GM19099 (cell line): ENCODE data around the gene ATP9B.

Experiments
- POLR2A ChIP-seq: IDR thresholded peaks from 3 replicates; pipeline ENCODE4 v1.6.1; 2011; ENCODE audit warnings: low read depth; ENCODE audit not compliant: insufficient read length; ENCODE audit errors: extremely low read depth

ATP9B gene

DNA sequence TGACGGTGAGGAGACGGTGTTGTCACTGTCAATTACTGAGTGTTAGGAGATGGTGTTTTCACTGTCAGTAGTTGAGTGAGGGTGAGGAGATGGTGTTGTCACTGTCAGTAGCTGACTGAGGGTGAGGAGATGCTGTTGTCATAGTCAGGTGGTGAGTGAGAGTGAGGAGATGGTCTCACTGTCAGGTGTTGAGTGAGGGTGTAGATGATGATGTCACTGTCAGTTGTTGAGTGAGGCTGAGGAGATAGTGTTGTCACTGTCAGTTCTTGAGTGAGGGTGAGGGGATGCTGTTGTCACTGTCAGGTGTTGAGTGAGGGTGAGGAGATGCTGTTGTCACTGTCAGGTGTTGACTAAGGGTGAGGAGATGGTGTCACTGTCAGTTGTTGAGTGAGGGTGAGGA lies 3.4 kb upstream of the ATP9B start:
- TF ChIP-seq POLR2A: no peak

DNA sequence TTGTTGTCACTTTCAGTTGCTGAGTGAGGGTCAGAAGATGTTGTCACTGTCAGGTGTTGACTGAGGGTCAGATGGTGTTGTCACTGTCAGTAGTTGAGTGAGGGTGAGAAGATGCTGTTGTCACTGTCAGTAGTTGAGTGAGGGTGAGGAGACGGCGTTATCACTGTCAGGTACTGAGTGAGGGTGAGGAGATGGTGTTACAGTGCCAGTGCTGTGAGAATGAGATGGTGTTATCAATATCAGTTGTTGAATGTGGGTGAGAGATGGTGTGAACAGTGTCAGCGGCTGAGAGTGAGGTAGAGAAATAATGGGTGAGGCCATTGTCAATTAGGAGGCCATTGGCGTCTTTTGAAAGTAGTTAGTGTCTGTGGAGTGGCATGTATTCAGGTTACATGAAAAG lies 1.6 kb upstream of the ATP9B start:
- no peak for TF ChIP-seq POLR2A

DNA sequence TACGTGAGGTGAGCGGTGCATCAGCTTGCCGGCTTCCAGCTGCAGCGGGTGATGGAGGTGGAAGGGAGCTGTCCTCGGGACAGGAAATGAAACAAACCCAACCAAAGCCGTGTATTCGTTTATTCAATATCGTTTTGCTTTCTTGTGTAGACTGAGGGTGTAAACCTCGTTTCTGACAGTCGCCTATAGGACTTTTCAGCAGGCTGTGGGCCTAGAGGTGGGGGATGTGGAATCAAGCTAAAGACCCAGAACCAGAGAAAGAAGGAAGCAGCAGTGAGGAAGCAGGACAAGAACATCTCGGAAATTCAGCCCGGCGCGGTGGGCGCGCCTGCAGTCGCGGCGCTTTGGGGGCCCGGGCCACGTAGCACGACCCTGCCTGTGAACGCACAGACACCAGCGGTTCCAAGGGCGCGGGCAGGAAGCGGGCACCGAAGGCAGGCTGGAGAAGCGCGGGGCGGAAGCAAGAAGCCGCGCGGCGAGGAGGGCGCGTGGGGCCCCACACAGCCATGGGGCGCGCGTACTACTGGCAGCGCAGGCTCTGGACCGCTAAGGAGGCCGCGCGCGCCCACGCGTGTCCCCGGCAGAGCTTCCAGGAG lies 755 bp upstream of the ATP9B start:
- TF ChIP-seq POLR2A: no peak

DNA sequence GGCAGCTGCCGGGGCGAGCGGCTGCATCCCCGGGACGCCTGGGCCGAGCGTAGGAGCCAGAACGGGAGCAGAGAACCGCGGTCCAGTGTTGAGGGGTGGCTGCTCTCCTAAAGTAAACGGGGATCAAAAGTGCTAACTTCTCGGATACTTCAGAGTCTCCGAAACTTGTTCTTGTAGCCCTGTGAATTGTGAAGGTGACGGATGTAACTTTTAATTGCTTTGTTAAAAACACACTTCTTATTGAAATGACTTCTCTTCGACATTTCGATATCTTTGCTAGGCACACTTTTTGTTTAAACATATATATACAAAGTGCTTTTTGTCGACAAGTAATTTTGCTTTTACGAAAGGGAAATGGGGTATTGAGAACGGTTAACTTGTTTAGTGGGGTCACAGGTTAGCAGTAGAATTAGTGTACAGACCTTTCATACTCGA lies 540 bp downstream of the ATP9B start:
- no peak for TF ChIP-seq POLR2A

DNA sequence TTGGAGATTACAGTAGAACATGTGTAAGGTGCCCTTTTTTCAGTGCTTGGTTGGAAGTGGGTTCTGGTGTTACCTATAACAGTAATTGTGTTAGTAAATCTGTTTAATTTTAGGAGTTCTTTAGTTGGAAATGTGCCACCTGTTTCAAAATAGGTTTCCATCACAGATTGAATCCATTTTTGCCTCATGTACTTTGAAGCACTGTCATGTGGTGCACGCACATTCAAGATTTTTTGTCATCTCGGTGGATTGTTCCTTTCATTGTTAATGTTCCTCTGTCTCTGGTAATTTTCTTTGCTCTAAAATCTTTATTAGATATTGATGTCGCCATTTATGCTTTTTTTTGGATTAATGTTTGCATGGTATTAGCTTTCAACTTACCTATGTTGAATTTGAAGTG lies 1.3 kb downstream of the ATP9B start:
- TF ChIP-seq POLR2A: no peak

DNA sequence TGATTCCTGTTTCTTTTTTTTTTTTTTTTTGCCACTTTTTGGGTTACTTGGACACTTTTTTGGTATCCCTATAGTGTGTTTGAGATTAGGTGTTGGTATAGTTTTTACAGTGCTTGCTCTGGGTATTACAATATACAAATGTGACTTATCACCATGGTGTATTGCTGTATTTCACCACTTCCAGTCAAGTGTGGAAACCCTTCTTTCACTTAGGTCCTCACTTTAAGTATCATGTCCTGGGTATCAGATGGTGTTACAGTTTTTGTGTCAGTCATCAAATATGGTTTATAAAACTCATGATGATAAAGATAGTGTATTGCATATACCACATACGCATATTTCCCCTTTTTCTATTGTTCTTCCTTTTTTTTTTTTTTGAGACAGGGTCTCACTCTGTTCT lies 1.8 kb downstream of the ATP9B start:
- no peak for TF ChIP-seq POLR2A

DNA sequence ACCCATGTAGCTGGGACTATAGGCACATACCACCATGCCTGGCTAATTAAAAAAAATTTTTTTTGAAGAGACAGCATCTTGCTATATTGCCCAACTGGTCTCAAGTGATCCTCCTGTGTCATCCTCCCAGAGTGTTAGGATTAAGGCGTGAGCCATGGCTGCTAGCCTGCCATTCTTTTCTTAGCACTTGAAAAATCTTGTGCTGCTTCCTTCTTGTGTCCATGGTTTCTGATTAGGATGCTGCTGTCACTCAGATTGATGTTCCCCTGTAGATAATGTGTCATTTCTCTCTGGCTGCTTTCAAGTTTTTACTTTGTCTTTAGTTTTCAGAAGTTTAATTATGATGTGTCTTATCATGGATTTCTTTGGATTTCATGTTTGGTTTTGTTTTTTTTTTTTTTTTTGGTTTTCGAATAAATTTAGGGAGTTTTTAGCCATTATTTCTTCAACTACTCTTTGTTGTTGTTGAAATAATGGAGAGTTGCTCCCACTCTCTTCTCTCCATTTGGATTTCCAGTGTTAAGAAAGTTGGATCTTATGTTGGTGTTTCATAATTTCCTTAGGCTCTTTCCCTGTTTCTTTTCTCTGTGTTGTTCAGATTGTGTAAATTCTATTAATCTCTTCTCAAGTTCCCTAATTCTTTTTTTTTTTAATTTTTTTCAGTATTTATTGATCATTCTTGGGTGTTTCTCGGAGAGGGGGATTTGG lies 2.5 kb downstream of the ATP9B start:
- no peak for TF ChIP-seq POLR2A

DNA sequence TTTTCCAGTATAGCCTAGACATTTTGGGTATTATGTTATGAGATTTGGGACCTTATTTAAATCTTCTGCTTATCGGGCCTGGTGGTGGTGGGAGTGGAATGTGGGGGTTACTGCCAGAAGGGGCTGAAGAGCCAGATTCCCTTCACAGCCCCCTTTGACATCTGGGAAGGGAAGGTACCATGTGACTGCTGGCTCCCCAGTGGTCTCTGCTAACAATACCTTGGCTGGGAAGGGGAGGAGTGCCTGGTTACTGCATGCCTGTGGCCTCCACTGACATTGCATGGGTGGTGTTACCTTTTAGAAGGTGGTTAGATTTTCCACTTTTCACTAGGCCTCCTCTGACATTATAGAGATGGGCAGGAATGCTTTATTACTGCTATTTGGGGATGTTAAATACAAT lies 8.0 kb downstream of the ATP9B start:
- TF ChIP-seq POLR2A: no peak

DNA sequence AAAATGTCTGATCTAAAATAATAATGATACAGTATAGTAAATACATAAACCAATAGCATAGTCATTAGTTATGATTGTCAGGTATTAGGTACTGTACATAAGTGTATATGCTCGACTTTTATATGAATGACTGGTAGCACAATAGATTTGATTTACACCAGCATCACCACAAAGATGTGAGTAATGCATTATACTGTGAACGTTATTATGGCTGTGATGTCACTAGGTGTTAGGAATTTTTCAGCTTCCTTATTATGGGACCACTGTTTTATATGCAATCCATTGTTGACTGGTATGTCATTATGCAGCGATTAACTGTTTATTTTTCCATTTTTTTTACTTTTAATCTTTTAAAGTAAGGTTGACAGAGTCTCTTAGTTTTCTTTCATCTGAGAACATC lies 23.7 kb downstream of the ATP9B start:
- no peak for TF ChIP-seq POLR2A

DNA sequence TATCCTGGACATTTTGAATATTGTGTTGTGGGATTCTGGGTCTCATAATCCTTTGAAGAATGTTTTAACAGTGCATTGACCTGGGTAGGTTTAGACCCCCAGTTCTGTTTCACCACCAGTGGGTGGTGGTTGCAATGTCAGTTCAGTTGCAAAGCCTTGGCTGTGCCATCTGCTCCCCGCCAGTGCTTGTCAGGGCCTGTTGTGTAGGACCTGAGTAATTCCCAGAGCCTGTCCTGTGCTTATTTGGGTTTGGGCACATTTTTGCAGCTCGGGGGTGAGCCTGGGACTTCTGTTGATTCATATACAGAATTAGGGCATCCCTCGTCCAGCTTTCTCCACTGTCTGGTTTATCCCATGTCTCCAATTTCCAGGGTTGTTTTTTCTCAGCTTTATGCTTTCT lies 24.8 kb downstream of the ATP9B start:
- TF ChIP-seq POLR2A: no peak

DNA sequence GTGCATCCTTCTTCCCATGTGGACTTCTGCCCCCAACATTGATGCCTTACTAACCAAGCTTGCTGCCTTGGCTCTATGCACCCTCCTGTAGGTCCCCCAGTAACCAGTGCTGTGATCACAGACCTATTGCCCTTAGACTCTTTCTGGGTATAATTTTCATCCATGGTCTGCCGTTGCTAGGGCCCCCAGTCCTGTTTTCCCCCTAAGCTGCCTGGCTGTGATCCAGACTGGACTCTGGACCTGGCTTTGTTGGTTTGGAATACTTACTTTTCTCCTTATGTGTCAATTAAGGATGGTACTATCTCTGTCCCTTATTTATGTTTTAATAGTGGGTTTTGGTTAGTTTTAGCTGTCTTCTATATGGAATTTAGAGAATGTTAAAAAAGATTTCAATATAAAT lies 26.0 kb downstream of the ATP9B start:
- no peak for TF ChIP-seq POLR2A

DNA sequence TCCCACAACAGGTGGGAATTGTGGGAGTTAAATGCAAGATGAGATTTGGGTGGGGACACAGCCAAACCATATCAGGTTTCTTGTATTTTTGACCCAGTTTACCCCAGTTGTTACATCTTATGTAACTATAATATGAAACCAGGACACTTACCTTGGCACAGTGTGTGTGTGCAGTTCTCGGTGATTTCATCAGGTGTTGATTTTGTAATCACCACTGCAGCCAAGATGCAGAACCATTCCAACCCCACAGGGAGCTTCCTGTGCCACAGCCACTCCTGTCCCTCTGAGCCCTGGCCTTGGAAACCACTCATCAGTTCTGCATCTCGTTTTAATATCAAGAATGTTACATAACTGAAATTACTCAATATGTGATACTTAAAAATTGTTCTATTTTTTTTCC lies 31.8 kb downstream of the ATP9B start:
- no peak for TF ChIP-seq POLR2A

DNA sequence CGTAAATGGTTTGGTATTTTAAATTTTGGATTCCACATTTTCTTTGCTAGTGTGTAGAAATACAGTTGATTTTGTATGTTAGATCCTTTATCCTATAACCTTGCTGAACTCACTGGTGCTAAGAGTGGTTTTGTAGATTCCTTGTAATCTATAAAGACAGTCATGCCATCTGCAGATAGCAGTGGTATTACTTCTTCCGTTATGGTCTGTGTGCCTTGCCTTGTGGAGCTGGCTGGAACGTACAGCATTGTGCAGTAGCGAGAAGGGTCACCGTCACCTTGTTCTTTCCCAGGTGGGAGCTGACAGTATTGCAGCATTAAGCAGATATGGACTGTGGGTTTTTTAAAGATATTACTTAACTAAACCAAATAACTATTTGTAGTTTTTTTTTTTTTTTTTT lies 33.7 kb downstream of the ATP9B start:
- TF ChIP-seq POLR2A: no peak

DNA sequence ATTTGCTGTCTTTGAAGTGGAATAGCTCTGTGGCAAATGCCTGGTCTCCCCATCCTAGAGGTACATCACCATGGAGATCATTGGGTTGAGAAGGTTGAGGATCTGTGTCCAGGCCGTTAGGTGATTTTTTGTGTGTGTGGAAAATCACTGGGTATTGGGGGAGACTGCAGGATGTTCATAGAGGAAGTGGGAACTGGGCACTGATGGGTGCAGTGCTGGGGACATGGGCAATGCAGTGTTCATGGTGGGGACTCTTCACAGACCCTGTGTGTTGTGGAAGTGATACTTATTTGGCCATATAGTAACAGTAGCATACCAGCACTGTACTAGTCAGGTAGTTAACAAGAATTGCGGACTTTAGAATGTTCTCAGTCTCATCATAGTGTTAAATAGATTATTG lies 34.9 kb downstream of the ATP9B start:
- no peak for TF ChIP-seq POLR2A

DNA sequence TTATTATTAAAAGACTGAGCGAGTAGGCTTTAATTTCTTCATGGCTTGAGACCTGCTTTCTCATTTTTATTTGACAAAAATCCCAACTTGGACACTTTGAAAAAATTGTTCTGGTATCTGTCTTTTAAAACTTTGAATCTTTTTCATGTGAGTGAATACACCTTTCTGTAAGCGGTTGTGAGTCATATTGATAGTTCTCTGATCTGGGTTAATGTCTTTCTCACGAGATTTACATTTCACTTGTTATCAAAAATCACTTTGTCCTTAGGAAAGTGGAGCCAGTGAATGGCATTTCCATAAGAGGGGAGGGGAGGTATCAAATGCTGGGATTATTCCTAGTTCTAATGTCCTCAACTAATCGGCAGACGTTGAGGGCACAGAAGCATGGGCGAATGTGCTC lies 36.3 kb downstream of the ATP9B start:
- TF ChIP-seq POLR2A: no peak

DNA sequence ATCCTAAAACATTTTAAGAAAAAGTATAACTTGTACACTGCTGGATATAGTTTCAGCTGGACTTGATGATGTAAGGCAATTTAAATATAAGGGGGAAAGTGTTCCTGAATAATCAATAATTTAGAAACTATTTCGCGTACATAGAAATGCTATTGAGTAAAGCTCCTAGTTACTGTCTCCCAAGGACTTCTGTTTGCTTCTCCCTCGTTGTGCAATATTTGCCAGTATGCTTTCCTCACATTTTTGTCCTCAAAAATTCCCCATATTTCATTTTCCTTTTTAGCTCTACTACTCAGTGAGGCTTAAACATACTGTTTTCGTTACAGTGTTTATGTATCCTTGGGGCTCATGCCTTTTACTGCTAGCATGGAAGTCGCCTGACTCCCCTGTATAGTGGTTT lies 36.9 kb downstream of the ATP9B start:
- TF ChIP-seq POLR2A: no peak

DNA sequence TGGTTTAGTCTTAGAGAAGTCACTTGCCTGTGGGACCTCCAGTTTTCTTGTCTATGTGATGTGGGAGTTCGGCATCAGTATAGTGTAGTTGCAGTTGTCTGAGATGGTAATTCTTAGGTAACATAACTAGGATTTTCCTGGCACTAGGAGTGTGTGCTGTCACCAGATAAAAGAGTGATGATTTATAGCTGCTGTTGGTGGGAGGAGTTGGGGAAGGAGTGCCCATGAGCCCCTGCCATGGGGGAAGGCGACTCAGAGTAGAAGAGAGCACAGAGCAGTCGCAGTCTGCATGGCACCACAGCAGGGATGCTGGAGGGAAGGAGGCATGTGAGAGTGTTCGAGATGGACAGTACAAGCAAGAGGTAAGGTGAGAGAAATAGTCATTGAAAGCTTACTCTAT lies 38.7 kb downstream of the ATP9B start:
- no peak for TF ChIP-seq POLR2A
